GM18907 (cell line): ENCODE measurements around the gene HS6ST1.
"Not testable (repeated sequence)": the region's sequence is repeated elsewhere in the genome, so short reads cannot be mapped to it uniquely, and the experiment has no call there.

ENCODE experiments used
- ATAC-seq: cut with Tn5 transposase; IDR thresholded peaks from one replicate; pipeline ENCODE4 v1.9.1; 2021; ENCODE audit warnings: mild to moderate bottlenecking, moderate library complexity; ENCODE audit not compliant: unreplicated experiment

The HS6ST1 gene

DNA sequence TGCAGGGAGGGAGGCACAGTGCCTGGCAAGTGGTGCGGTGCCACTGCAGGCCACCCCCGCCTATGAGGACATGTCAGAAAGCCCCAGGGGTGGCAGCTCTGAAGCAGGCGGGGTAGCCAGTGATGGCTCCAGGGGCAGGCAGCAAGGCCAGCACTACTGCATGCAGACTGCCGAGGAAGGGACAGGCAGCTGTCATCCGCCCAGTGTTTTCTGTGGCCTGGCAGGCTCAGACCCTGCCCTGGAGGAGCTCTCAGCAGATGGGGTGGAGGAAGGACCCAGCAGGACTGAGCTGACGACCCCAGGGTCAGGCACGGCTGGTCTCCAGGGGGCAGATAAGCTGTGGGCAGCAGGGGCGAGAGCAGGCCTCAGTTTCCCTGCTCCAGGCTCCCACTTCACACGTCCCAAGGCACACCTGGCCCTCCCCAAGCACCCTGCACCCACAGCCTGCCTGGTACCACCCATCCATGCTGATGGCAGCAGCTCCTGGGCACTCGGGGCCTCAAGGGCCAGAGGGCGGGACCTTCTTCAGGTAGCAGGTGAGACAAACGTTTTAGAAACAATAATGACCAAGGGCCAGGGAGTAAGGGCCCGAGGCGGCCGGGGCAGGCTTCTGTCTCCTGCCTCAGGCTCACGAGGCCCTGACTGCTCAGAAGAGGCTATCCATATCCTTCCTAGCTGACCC lies 48.5 kb downstream of the HS6ST1 start:
- ATAC-seq: no peak

DNA sequence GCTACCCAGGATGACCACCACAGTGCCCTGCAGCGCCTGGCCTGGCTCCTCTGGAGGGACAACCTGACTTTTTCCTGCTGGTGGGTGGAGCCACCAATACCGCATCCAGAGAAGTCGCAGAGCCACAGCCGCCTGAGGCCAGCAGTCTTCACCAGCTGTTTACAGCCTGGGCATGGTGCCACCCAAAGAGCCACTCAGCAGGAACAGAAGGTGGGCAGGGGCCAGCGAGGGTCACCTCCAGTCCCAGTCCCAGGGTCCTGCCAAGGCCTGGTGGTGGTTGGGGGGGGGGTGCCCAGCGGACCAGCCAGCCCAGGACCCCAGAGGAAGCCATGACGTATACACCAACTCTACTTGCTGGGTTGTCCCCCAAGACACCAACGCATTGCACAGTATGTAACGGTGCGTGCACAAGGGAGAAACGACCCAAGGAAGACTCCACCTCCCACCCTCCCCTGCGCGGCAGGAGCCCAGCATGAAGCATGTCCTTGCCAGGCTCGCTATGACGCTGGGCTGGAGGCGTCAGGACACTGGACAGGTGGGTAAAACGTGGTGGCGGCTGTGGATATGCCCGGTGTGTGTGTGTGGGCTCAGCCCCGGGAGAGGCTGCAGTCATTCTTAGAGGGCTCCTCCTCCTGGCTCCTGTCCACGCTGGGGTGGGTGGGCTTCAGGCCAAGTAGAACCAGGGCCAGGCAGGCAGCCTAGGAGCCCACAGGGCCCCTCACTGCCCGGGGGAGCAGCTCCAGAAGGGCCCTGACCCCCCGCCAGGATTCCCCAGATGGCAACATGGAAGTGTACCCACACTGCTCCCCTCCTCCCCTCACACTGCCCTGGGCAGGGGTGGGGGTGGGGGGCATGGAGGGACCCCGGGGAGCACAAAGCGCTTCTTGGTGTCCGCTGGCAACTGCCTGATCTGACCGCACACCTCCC lies 49.3 kb downstream of the HS6ST1 start:
- no peak for ATAC-seq

DNA sequence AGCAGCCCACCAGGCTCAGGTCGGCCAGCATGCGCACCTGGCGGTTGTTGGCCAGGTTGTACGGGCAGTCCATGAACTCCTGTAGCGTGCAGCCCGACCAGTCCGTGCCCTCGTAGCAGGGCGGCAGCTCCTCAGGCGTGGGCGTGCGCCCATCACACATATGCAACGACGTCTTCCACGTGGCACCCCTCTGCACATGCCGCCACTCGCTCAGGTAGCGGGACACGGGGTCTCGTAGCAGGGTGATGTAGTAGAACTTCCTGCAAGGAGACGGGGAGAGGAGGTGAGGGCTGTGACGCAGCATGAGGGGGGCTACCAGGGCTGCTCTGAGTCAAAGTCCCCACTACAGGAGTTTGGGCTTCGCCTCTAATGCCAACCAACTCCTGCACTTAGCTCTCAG lies 50.1 kb downstream of the HS6ST1 start:
- not testable (repeated sequence) for ATAC-seq

DNA sequence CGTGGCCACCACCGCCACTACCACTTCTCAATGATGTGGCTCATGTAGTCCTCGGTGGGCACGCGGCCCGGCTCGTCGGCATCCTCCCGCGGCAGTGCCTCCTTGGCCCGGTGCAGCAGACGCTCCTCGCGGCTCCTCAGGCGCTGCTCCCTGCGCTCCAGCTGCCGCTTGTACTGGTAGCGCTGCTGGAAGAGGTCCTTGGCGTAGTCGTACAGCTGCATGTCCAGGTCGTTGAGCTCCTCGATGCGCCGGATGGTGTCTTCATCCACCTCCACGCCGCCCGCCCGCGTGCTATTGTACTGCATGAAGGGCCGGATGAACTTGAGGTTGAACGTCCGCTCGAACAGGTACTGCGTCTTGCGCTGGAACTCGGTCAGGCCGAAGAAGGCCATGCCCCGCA lies 50.5 kb downstream of the HS6ST1 start:
- not testable (repeated sequence) for ATAC-seq

DNA sequence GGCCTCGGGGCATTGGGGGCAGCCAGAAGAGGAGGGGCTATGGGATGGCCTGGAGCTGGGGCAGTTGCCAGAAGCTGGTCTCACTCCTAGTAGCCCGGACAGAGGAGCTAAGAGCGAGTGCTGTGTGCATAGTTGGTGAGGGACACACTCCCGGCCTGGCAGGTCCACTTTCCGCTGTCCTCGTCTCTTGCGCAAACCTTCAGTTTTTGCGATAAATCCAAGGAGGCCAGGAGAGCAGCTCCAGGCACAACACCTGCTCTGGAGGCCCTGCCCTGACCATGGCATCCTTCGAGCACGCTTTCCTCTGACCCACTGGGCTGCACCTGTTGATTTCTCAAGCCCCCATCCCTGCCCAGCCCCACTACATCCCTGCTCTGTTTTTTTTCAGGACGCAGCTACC lies 51.0 kb downstream of the HS6ST1 start:
- not testable (repeated sequence) for ATAC-seq

DNA sequence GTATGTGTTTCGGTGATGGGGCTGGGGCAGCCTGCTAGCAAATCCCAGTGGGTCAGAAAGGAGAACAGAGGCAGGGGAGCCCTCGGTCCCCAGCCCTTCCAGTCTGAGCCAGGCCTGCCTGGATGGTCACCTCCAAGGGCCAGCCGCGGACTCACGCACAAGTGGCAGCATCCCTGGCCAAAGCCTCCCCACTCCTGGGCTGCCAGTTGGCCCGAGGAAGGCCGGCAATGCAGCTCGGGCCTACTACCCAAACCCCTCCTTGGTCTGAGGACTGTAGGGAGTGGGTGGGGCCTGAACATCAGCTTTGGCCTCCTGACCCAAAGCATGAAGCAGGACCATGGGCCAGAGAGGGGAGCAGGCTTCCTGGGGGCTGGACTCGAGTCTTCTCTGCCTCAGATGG lies 51.5 kb downstream of the HS6ST1 start:
- not testable (repeated sequence) for ATAC-seq

DNA sequence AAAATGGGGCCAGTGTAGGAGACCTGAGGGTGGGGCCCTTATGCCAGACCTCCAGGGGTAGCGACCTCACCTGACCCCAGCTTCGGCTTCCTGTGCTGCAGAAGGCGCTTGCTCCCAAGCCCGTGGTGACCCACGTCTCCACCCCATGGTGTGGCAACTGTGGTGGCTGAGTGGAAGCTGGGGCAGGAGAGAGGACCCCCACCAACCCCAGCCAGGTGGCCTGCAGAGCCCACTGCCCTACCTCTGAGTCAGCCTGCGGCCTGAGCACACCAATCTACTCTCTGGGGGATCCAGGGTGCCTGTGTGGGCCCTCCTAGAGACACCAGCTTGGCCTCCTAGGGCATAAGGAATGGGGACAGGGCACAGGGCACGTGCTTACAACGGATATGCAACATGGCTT lies 52.2 kb downstream of the HS6ST1 start:
- ATAC-seq: not testable (repeated sequence)

DNA sequence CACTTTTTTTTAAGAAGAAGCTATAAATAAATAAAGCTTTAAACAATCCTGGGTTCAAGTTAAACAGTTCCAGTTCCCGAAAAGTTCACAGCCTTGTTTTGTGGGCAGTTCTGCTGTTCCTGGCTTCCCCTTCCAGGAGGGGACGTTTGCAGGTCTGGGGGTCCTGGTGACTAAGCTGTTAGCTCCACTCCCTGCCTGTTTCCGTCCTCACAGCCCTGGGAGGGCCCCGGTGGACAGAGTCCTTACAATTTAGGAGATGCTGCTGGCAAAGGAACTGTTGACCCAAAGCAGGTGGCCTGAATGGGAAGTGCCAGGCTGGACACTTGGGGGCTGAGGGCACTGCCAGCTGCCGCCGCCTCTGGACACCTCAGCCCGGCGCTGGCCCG lies 53.1 kb downstream of the HS6ST1 start:
- ATAC-seq: not testable (repeated sequence)

DNA sequence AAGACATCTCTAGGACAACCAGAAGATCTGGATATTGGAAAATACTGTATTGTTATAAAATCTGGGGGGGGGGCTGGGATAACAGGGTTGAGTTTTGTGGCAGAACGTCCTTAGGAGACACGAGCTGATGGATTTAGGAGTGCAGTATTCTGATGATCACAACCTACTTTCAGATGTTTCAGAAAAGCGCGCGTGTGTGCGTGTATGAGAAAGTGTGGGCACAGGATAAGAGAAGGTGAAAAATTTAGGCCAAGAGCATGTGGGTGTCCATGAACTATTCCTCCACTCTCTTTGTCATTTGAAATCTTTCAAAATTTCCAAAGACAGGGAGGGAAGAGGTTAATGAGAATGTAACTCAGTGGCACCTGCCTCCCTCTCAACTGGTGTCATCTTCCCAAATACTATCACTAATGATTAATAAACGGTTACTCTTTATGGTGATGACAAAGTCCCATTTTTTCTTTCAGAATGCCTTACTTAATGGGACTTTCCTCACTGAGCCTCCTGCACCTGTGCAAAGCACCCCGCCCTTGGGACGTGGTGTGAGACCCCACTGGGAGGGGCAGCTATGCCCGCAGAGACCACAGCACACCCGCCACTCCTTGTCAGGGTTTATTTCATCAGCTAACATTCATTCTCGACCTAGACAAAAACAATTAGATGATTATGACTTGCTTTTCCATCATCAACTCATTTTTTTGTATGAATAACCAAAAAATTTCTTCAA lies 53.6 kb downstream of the HS6ST1 start:
- no peak for ATAC-seq

DNA sequence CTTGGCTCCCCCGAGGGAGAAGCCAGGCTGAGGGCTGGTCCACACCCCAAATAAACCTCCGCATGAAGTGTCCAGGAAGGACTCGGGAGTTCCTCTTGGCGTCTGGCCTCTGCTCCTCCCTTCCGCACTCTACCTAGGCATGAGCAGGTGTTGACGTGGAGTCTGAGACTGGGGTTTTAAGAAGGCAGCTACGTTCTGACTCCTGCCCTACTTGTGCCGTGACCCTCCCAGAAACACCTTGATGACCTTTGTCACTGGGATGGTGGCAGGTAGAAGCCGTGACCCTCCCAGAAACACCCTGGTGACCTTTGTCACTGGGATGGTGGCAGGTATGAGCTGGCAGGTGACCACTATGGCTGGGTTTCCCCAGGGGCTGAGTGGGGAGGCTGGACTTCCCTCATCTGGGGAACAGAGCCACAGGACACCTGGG lies 54.8 kb downstream of the HS6ST1 start:
- ATAC-seq: no peak

DNA sequence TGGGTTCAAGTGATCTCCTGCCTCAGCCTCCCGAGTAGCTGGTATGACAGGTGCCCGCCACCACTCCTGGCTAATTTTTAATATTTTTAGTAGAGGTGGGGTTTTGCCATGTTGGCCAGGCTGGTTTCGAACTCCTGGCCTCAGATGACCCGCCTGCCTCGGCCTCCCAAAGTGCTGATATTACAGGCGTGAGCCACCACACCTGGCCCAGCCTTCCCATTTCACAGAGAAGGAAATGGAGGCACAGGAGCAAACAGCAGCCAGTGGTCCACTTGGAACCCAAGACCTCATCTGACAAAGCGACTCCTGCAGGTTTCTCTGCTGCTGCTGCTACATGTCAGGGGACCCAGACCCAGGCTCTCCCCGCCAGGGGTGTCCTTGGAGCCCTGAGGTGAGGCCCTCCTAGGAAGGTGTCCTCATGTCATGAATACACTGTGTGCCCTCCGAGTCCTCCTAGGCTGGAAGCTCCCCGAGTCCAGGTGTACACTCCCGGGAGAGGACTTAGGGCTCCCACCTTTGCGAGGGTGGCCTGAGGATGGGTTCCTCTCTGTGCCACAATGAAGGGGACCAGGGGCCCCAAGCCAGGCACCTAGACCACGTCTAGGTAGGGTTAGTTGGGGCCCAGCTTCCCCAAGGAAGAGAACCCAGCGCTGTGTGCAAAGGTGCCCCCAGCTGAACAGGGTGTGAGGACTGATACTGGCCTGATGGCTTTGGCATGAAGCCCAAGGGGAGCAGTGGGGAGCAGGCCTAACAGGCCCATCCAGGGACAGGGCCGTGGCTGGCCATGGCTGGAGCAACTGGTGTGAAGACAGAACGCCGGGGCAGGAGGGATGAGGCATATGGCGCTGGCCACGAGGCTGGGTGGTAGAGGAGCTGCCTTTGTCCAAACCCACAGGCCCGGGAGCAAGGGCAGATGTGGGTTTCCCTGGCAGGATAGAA lies 56.1 kb downstream of the HS6ST1 start:
- no peak for ATAC-seq

DNA sequence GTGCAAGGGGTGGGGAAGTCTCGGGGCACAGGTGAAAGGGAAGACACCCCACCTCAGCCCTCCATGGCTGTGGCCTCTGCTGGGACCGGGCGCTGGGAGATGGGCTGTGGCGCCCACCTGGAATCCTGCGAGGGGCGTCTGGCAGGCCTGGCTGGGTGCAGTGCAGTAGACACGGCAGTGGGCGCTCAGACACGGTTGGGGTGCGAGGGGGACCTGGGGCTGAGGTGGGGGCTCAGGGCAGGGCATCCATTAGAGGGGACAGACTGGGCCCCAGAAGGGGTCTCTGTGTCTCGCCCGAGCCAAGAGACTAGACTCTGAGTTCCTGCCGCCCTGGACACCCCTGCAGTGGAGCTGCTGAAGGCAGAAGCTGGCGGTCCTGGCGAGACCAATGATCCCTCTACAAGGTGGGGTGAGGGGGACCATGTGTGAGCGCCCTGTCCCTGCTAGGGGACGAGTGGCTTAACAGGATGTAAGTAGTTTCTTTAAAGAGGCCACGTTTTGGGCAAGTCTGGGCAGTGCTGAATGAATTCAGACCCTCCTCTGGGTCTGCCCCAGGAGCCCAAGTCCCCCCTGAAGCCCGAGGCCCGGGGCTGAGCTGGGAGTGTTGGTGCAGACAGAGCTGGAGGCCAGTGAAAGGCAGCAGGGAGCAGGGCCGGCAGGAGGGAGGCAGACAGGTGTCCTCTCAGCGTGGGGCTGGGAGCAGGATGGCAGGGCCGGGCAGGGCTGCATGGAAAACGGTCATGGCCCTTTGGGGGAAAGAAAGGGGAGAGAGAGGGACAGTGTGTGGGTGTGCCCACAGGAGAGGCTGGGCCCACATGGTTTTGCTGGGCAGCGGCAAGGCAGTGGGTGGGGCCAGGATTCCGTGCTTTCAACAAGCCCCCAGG lies 57.2 kb downstream of the HS6ST1 start:
- no peak for ATAC-seq

DNA sequence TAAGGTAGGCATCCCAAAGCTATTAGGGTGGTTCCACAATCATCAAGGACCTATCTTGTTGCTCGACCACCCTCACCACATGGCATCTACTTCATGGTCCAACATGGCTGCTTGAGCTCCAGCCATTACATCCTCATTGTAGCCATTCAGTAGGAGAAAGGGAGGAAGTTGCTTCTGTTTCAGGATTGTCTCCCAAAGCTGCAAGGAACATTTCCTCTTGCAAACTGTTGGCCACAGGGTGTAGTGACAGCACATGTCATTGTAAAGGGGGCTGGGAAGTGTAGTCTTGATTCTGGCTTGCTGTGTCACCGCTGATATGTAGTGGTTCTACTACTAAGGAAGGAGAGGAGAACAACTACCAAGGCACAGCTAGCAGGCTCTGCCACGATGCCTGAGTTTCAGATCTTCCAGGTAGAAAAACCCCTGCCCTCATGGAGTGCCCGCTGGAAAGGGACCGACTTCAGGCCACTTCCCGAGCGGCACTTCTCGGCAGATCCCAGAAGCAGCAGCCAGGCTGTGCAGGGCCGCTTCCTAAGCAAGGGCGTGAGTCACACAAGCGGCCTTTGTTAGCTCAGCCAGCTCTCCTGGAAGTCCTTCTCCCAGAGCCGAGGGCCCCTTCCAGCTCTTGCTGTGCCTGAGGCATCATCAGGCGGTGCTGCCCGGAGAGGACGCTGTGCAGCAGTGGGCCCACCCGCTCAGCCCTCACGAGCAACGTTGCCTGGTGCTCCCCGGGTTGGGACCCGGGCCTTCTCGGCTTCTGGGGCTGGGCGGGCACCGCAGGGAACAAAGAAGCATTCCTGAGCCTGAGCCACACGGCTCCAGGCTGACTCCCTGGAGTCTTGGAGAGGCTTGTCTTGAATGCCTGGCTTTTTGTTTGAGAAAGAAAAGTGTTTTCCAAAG lies 58.2 kb downstream of the HS6ST1 start:
- ATAC-seq: no peak

DNA sequence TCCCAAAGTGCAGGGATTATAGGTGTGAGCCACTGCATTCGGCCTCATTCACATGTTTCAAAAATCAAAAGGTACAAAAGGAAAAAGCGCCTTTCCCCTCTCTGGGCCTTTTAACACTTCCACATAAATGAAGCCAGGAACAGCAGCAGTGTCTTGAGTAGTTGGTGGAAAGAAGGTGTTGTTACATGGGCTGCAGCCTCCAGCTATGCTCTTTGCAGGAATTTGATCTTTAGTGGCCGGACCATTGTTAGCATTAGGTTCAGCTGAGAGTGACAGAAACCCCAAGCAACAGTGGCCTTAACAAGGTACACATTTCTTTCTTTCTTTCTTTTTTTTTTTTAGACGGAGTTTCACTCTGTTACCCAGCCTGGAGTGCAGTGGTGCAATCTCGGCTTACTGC lies 59.1 kb downstream of the HS6ST1 start:
- ATAC-seq: no peak

DNA sequence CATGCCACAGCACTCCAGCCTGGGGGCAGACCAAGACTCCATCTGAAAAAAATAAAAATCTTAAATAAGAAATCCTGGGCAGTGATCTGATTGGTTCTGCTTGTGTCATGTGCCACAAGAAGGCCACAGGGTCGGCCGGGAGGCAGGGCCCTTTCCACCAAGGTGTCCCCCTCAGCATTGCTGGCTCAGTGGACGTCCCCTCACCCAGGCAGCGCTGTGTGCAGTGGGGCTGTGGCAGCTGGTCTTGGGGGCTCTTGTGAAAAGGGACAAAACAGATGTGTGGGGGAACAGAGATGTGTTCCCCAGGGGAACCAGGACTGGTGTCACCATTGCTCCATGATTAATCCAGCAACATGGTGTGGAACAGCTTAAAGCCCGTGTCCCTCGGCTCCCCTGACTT lies 60.5 kb downstream of the HS6ST1 start:
- ATAC-seq: no peak

DNA sequence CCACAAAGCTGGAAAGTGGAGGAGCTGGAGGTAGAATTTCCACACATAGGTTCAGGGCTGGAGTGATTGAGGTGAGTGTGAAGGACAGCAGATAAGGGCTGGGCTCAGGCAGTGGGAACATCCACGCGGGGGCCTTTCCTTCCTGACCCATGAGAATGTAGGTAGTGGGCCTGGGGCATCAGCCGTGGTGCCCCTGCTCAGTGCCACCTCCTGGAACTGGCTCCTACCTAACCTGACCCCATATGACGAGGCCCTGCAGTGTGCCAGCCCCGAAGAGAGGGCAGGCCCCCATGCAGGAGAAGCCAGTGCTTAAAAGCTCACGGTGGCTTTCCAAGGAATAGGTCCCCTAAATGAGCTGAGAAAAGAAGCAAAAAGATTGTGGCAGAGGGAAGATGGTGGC lies 66.2 kb downstream of the HS6ST1 start:
- ATAC-seq: no peak

DNA sequence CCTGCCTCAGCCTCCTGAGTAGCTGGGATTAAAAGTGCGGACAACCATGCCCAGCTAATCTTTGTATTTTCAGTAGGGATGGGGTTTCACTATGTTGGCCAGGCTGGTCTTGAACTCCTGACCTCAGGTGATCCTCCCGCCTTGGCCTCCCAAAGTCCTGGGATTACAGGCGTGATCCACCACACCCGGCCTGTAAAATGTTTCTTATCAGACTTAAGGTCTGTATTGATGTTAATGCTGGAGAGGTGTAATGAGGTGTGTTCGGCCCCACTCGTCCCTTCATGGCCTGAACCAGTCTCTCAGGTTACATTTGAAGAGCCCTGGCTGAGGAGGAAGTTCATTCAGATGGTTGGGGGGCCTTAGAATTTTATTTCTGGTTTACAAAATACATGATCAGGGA lies 66.6 kb downstream of the HS6ST1 start:
- not testable (repeated sequence) for ATAC-seq

DNA sequence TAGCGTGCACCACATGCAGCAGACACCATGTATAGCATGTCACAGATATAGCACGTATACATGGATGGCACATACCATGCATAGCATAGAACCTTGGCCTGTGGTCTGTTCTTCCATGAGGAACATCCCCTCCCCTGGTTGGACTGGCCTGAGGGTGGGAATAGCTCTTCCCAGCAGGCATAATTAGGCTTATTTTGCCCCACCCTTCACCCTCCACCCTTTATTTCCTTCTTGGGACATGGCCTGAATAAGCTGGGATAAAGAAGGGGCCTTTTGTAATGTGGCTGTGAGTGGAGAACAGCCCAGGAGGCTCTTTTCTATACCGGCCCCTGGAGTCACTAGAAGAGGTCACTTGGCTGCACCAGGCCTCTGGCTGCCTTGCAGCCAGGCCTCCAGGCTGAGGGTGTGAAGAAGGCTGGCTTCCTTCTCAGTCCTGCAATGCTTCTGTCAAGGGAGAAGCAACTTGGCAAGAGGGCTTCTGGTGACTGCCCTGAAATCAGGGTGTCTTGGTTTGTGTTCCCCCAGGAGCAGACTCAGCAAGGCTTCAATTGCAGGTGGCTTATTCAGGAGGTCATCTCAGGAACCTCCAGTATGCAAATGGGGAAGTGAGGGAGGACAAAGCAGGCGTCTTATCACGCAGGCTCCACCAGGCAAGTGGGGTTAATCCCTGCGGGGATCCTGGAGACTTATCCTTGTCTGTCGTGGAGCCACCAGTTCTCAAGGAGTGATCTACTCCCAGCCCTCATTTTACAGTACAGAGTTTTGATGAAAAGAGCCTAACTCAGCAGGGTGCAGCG lies 68.2 kb downstream of the HS6ST1 start:
- no peak for ATAC-seq
